ENCODE data around the gene HOXB8. TPM values are rescaled to one million over a fixed set of nuclear protein-coding genes. Genes with fewer than 3 reads are reported as not detected.

Gene HOXB8
- total RNA-seq, 1 donor from 2014 or later, result not detected

GRCh38 chr17:48655913-48656312 is 40.8 kb upstream of the HOXB8 start:
- Mint-ChIP-seq H3K27ac (ENCODE audit: unreplicated experiment) (no peak overlapping the region), H3K9me3 (ENCODE audit: unreplicated experiment) (peaks cover 7% of the 10 kb centered on the region), H3K36me3 (ENCODE audit: low read depth, unreplicated experiment) (no peaks in the 10 kb centered on the region), H3K27me3 (ENCODE audit: low read depth, unreplicated experiment) (peaks cover 48% of the 10 kb centered on the region), H3K4me1 (ENCODE audit: low read depth, unreplicated experiment) (no peaks in the 10 kb centered on the region), H3K4me3 (ENCODE audit: unreplicated experiment) (peak overlapping the region; percentile 3)
- Histone ChIP-seq H3K27me3 (ENCODE audit: insufficient read depth, low read length) (peaks cover 20% of the 10 kb centered on the region), H3K4me3 (ENCODE audit: insufficient read depth, low read depth, low read length) (no peak overlapping the region), H3K27ac (ENCODE audit: low read depth, low read length) (no peak overlapping the region), H3K36me3 (ENCODE audit: insufficient read depth, low read length) (no peaks in the 10 kb centered on the region), H3K9ac (ENCODE audit: low read length) (no peak overlapping the region), H3K4me2 (ENCODE audit: low read length) (no peak overlapping the region), H2AFZ (ENCODE audit: low read depth, low read length) (no peak overlapping the region), H3K9me3 (ENCODE audit: insufficient read depth, low read depth, low read length) (no peaks in the 10 kb centered on the region), H3K79me2 (ENCODE audit: insufficient read depth, low read length) (no peaks in the 10 kb centered on the region), H4K20me1 (ENCODE audit: insufficient read depth, low read length) (no peaks in the 10 kb centered on the region), H3K4me1 (ENCODE audit: insufficient read depth, low read length) (no peaks in the 10 kb centered on the region)
- TF ChIP-seq CTCF (IDR thresholded peaks at IDR 0.05; ENCODE audit: insufficient read depth, low read depth, low read length) (no peak), EZH2 (IDR thresholded peaks at IDR 0.05; ENCODE audit: insufficient read depth, low read length) (no peak)
- no peak for DNase-seq (ENCODE audit: low read depth)
- no peak for FAIRE-seq

GRCh38 chr17:48649741-48650140 is 34.6 kb upstream of the HOXB8 start:
- H3K4me1 ChIP-seq (ENCODE audit: insufficient read depth, low read length), result no peaks in the 10 kb centered on the region
- no peak overlapping the region for H3K4me3 ChIP-seq (ENCODE audit: insufficient read depth, low read depth, low read length)
- H3K9me3 ChIP-seq (ENCODE audit: insufficient read depth, low read depth, low read length), result no peaks in the 10 kb centered on the region
- TF ChIP-seq EZH2 (IDR thresholded peaks at IDR 0.05; ENCODE audit: insufficient read depth, low read length), result no peak
- TF ChIP-seq CTCF (IDR thresholded peaks at IDR 0.05; ENCODE audit: insufficient read depth, low read depth, low read length), result no peak
- H3K27ac Mint-ChIP-seq (ENCODE audit: unreplicated experiment), result no peak overlapping the region
- no peak overlapping the region for H3K9ac ChIP-seq (ENCODE audit: low read length)
- H3K36me3 Mint-ChIP-seq (ENCODE audit: low read depth, unreplicated experiment), result no peaks in the 10 kb centered on the region
- DNase-seq (ENCODE audit: low read depth) (no peak), FAIRE-seq (no peak)
- no peak overlapping the region for H3K27ac ChIP-seq (ENCODE audit: low read depth, low read length)
- H3K4me1 Mint-ChIP-seq (ENCODE audit: low read depth, unreplicated experiment), result no peaks in the 10 kb centered on the region
- H4K20me1 ChIP-seq (ENCODE audit: insufficient read depth, low read length), result no peaks in the 10 kb centered on the region
- no peak overlapping the region for H3K4me3 Mint-ChIP-seq (ENCODE audit: unreplicated experiment)
- peaks cover 10% of the 10 kb centered on the region for H3K9me3 Mint-ChIP-seq (ENCODE audit: unreplicated experiment)
- no peaks in the 10 kb centered on the region for H3K36me3 ChIP-seq (ENCODE audit: insufficient read depth, low read length)
- H3K79me2 ChIP-seq (ENCODE audit: insufficient read depth, low read length), result no peaks in the 10 kb centered on the region
- H3K4me2 ChIP-seq (ENCODE audit: low read length), result no peak overlapping the region
- peaks cover 38% of the 10 kb centered on the region for H3K27me3 ChIP-seq (ENCODE audit: insufficient read depth, low read length)
- H2AFZ ChIP-seq (ENCODE audit: low read depth, low read length), result no peak overlapping the region
- peaks cover 67% of the 10 kb centered on the region for H3K27me3 Mint-ChIP-seq (ENCODE audit: low read depth, unreplicated experiment)

GRCh38 chr17:48647963-48648245 is 32.8 kb upstream of the HOXB8 start:
- no peak overlapping the region for H3K4me3 Mint-ChIP-seq (ENCODE audit: unreplicated experiment)
- Histone ChIP-seq H3K36me3 (ENCODE audit: insufficient read depth, low read length) (no peaks in the 10 kb centered on the region), H3K27ac (ENCODE audit: low read depth, low read length) (no peak overlapping the region), H4K20me1 (ENCODE audit: insufficient read depth, low read length) (no peaks in the 10 kb centered on the region), H3K9me3 (ENCODE audit: insufficient read depth, low read depth, low read length) (no peaks in the 10 kb centered on the region), H3K4me1 (ENCODE audit: insufficient read depth, low read length) (no peaks in the 10 kb centered on the region), H3K9ac (ENCODE audit: low read length) (no peak overlapping the region), H3K79me2 (ENCODE audit: insufficient read depth, low read length) (no peaks in the 10 kb centered on the region), H3K4me3 (ENCODE audit: insufficient read depth, low read depth, low read length) (no peak overlapping the region), H3K4me2 (ENCODE audit: low read length) (no peak overlapping the region), H3K27me3 (ENCODE audit: insufficient read depth, low read length) (peaks cover 56% of the 10 kb centered on the region), H2AFZ (ENCODE audit: low read depth, low read length) (no peak overlapping the region)
- TF ChIP-seq EZH2 (IDR thresholded peaks at IDR 0.05; ENCODE audit: insufficient read depth, low read length) (no peak), CTCF (IDR thresholded peaks at IDR 0.05; ENCODE audit: insufficient read depth, low read depth, low read length) (no peak)
- FAIRE-seq, result no peak
- no peak for DNase-seq (ENCODE audit: low read depth)
- H3K27ac Mint-ChIP-seq (ENCODE audit: unreplicated experiment), result no peak overlapping the region
- peaks cover 11% of the 10 kb centered on the region for H3K9me3 Mint-ChIP-seq (ENCODE audit: unreplicated experiment)
- no peaks in the 10 kb centered on the region for H3K36me3 Mint-ChIP-seq (ENCODE audit: low read depth, unreplicated experiment)
- peaks cover 77% of the 10 kb centered on the region for H3K27me3 Mint-ChIP-seq (ENCODE audit: low read depth, unreplicated experiment)
- no peaks in the 10 kb centered on the region for H3K4me1 Mint-ChIP-seq (ENCODE audit: low read depth, unreplicated experiment)

Measured in astrocyte (in vitro differentiated cells and primary cell).